Effector memory CD4-positive, alpha-beta T cell (primary cell): ENCODE data around the gene RILP.

Source experiments
- DNase-seq, 3 donors: peaks; one replicate each; pipeline ENCODE4 v3.0.0-alpha.2; 2020
- H3K27ac ChIP-seq: 2 replicates; pipeline ENCODE4 v1.7.0; 2013; ENCODE audit warnings: mild to moderate bottlenecking, low read length, moderate library complexity; ENCODE audit not compliant: insufficient read depth, poor library complexity, severe bottlenecking
- H3K27me3 ChIP-seq: replicated peaks from 2 replicates; pipeline ENCODE4 v1.7.0; 2013; ENCODE audit warnings: mild to moderate bottlenecking, low read length; ENCODE audit not compliant: insufficient read depth, control insufficient read depth, poor library complexity, severe bottlenecking
- H3K36me3 ChIP-seq: 2 replicates; pipeline ENCODE4 v1.7.0; 2013; ENCODE audit warnings: mild to moderate bottlenecking, low read length, moderate library complexity; ENCODE audit not compliant: control insufficient read depth, insufficient read depth
- H3K4me1 ChIP-seq: 2 replicates; pipeline ENCODE4 v1.7.0; 2013; ENCODE audit warnings: low read length, mild to moderate bottlenecking; ENCODE audit not compliant: control insufficient read depth, insufficient read depth, poor library complexity, severe bottlenecking
- H3K4me3 ChIP-seq: 2 replicates; pipeline ENCODE4 v1.7.0; 2013; ENCODE audit warnings: low read length, low read depth, mild to moderate bottlenecking; ENCODE audit not compliant: insufficient read depth, poor library complexity, severe bottlenecking
- H3K9me3 ChIP-seq: 2 replicates; pipeline ENCODE4 v1.7.0; 2013; ENCODE audit warnings: mild to moderate bottlenecking, low read length, moderate library complexity; ENCODE audit not compliant: control insufficient read depth

The RILP gene

DNA sequence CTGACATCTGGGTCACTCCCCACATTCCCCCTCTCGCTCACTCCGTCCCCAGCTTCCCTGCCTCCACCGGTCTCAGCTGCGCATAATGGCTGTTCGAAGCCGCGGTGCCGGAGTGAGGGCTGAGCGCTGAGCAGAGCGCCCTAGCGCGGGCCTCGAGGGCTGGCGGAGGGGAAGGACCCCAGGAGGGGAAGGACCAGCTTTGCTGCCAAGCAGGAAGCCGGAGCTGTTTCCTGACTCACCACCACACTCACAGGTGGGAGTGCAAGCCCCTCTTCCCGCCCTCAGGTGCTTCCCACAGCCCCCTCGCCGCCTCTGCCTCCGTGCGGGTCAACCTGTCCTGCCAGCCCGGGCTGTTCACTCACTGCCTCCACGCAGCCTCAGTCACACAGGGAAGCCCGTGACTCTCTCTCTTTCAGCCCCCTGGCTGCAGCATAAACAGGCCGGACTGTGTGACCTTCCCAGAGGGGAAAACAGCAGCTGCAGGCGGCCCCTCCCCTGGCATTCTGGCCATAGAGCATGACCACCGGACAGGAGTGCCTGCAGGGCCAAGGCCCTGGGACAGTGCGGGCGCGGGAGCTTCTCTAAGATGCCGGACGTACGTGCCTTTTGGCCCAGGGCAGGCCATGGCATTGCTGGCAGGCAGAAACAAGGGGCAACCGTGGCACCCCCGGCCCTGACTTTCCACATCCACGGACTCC, 44.7 kb downstream of the RILP start:
- Histone ChIP-seq H3K4me3 (no peak overlapping the region), H3K36me3 (no peaks in the 10 kb centered on the region), H3K9me3 (no peaks in the 10 kb centered on the region), H3K27me3 (no peaks in the 10 kb centered on the region), H3K4me1 (no peaks in the 10 kb centered on the region), H3K27ac (no peak overlapping the region)
- no peak for DNase-seq

DNA sequence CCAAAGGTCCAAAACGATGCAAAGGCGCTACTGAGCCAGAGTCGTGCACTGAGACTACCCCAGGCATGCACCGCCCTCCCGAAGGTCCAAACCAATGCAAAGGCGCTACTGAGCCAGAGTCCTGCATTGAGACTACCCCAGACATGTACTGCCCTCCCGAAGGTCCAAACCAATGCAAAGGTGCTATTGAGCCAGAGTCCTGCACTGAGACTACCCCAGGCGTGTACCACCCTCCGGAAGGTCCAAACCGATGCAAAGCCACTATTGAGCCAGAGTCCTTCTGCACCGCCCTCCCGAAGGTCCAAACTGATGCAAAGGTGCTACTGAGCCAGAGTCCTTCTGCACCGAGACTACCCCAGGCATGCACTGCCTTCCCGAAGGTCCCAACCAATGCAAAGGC, 48.1 kb downstream of the RILP start:
- Histone ChIP-seq H3K9me3 (no peaks in the 10 kb centered on the region), H3K36me3 (no peaks in the 10 kb centered on the region), H3K27me3 (no peaks in the 10 kb centered on the region), H3K27ac (no peak overlapping the region), H3K4me3 (no peak overlapping the region), H3K4me1 (no peaks in the 10 kb centered on the region)
- no peak for DNase-seq

GRCh38 chr17:1598399-1599095, 51.1 kb downstream of the RILP start:
- Histone ChIP-seq H3K9me3 (no peaks in the 10 kb centered on the region), H3K4me1 (no peaks in the 10 kb centered on the region), H3K36me3 (no peaks in the 10 kb centered on the region), H3K27me3 (no peaks in the 10 kb centered on the region), H3K27ac (no peak overlapping the region), H3K4me3 (no peak overlapping the region)
- DNase-seq = no peak

DNA sequence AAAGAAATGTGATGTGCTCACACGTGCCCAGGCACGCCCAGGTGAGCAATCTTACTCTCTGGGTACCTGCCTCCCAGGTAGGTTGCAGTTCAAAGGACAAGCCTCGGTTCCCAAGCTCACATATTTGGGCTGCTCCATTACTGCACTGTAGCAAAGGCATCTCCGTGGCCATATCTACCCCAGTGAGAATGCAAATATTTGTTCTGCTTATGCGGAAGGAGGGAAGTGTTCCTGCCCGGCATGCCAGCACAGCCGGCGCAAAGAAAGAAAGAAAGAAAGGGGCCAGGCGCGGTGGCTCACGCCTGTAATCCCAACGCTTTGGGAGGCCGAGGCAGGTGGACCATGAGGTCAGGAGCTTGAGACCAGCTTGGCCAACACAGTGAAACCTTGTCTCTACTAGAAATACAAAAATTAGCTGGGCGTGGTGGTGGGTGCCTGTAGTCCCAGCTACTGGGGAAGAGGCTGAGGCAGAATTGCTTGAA, 51.8 kb downstream of the RILP start:
- Histone ChIP-seq H3K4me1 (no peaks in the 10 kb centered on the region), H3K27ac (no peak overlapping the region), H3K27me3 (no peaks in the 10 kb centered on the region), H3K36me3 (no peaks in the 10 kb centered on the region), H3K4me3 (no peak overlapping the region), H3K9me3 (no peaks in the 10 kb centered on the region)
- no peak for DNase-seq
